Mesenchymal stem cell (in vitro differentiated cells and primary cell): ENCODE data around the gene ZNF546.

Experiments used
- DNase-seq: peaks from one replicate; pipeline ENCODE4 v3.0.0-alpha.2; 2013
- H2AFZ ChIP-seq: one replicate; pipeline ENCODE4 v1.6.1; 2013; ENCODE audit warnings: low read depth, mild to moderate bottlenecking, control low read depth, inconsistent platforms, low read length, moderate library complexity
- H2AK5ac ChIP-seq: 2 replicates; pipeline ENCODE4 v1.6.1; 2013; ENCODE audit warnings: low read length, moderate library complexity, mild to moderate bottlenecking, inconsistent platforms; ENCODE audit not compliant: severe bottlenecking
- H2BK120ac ChIP-seq: one replicate; pipeline ENCODE4 v1.6.1; 2013; ENCODE audit warnings: low read depth, mild to moderate bottlenecking, inconsistent platforms, low read length, moderate library complexity
- H2BK12ac ChIP-seq, 2 experiments: one replicate each; pipeline ENCODE4 v1.6.1; 2013; ENCODE audit warnings: inconsistent platforms in 2 of 2, low read length in 2 of 2, mild to moderate bottlenecking in 2 of 2, moderate library complexity in 2 of 2, control low read depth in 1 of 2
- H2BK15ac ChIP-seq: one replicate; pipeline ENCODE4 v1.6.1; 2013; ENCODE audit warnings: mild to moderate bottlenecking, low read depth, inconsistent platforms; ENCODE audit not compliant: poor library complexity, severe bottlenecking
- H2BK5ac ChIP-seq: 2 replicates; pipeline ENCODE4 v1.6.1; 2013; ENCODE audit warnings: low read depth, mild to moderate bottlenecking, low read length, control low read depth, inconsistent platforms; ENCODE audit not compliant: poor library complexity, severe bottlenecking
- H3K14ac ChIP-seq, 2 experiments: one replicate each; pipeline ENCODE4 v1.6.1; 2013; ENCODE audit warnings: inconsistent platforms in 2 of 2, low read length in 2 of 2, control low read depth in 1 of 2, mild to moderate bottlenecking in 1 of 2, moderate library complexity in 1 of 2
- H3K18ac ChIP-seq, 2 experiments: one replicate each; pipeline ENCODE4 v1.6.1; 2013; ENCODE audit warnings: inconsistent platforms in 2 of 2, low read length in 2 of 2, control low read depth in 1 of 2, low read depth in 1 of 2, mild to moderate bottlenecking in 1 of 2
- H3K23ac ChIP-seq, 2 experiments: one replicate each; pipeline ENCODE4 v1.6.1; 2013; ENCODE audit warnings: inconsistent platforms in 2 of 2, low read length in 2 of 2, mild to moderate bottlenecking in 2 of 2, moderate library complexity in 2 of 2, control low read depth in 1 of 2
- H3K27ac ChIP-seq: 2 replicates; pipeline ENCODE4 v1.5.1; 2013; ENCODE audit warnings: mild to moderate bottlenecking, moderate library complexity, low read length, control low read depth, inconsistent platforms; ENCODE audit not compliant: poor library complexity, severe bottlenecking
- H3K27me3 ChIP-seq, 2 experiments: 2 replicates each; pipeline versions ENCODE4 v1.6.1 to v1.7.0; 2013; ENCODE audit warnings: low read length in 2 of 2, mild to moderate bottlenecking in 2 of 2, moderate library complexity in 2 of 2, control low read depth in 1 of 2, inconsistent platforms in 1 of 2; ENCODE audit not compliant: control insufficient read depth in 1 of 2, insufficient read depth in 1 of 2
- H3K36me3 ChIP-seq, 2 experiments: 2 replicates each; pipeline versions ENCODE4 v1.6.1 to v1.7.0; 2013; ENCODE audit warnings: low read length in 2 of 2, control low read depth in 1 of 2, inconsistent platforms in 1 of 2, low read depth in 1 of 2, mild to moderate bottlenecking in 1 of 2; ENCODE audit not compliant: insufficient read depth in 2 of 2, control insufficient read depth in 1 of 2
- H3K4ac ChIP-seq, 2 experiments: one replicate each; pipeline ENCODE4 v1.6.1; 2013; ENCODE audit warnings: inconsistent platforms in 2 of 2, low read length in 2 of 2, mild to moderate bottlenecking in 2 of 2, moderate library complexity in 2 of 2, control low read depth in 1 of 2, low read depth in 1 of 2
- H3K4me1 ChIP-seq: 2 replicates; pipeline ENCODE4 v1.6.1; 2013; ENCODE audit warnings: low read depth, low read length, control low read depth; ENCODE audit not compliant: control insufficient read depth, insufficient read depth
- H3K4me2 ChIP-seq: 2 replicates; pipeline ENCODE4 v1.6.1; 2013; ENCODE audit warnings: low read length, mild to moderate bottlenecking, inconsistent platforms; ENCODE audit not compliant: poor library complexity, severe bottlenecking
- H3K4me3 ChIP-seq, 2 experiments: 2 replicates each; pipeline versions ENCODE4 v1.5.1 to v1.7.0; 2013; ENCODE audit warnings: low read length in 2 of 2, mild to moderate bottlenecking in 2 of 2, control low read depth in 1 of 2, low read depth in 1 of 2; ENCODE audit not compliant: insufficient read depth in 1 of 2
- H3K79me1 ChIP-seq: replicated peaks from 2 replicates; pipeline ENCODE4 v1.6.1; 2013; ENCODE audit warnings: mild to moderate bottlenecking, control low read depth, low read length, inconsistent platforms; ENCODE audit not compliant: poor library complexity, severe bottlenecking
- H3K9ac ChIP-seq: 2 replicates; pipeline ENCODE4 v1.7.0; 2013; ENCODE audit warnings: mild to moderate bottlenecking, low read length, moderate library complexity
- H3K9me3 ChIP-seq: 2 replicates; pipeline ENCODE4 v1.7.0; 2013; ENCODE audit warnings: mild to moderate bottlenecking, low read length; ENCODE audit not compliant: control insufficient read depth
- H4K8ac ChIP-seq: one replicate; pipeline ENCODE4 v1.6.1; 2013; ENCODE audit warnings: inconsistent platforms, mild to moderate bottlenecking, low read length, moderate library complexity
- H4K91ac ChIP-seq: one replicate; pipeline ENCODE4 v1.6.1; 2013; ENCODE audit warnings: mild to moderate bottlenecking, low read length, inconsistent platforms
- WGBS: methylation state at CpG from one replicate; pipeline ENCODE4 v1.1.7; 2013; ENCODE audit warnings: mixed read lengths; 5-methylcytosine and 5-hydroxymethylcytosine counted together

Gene ZNF546

DNA sequence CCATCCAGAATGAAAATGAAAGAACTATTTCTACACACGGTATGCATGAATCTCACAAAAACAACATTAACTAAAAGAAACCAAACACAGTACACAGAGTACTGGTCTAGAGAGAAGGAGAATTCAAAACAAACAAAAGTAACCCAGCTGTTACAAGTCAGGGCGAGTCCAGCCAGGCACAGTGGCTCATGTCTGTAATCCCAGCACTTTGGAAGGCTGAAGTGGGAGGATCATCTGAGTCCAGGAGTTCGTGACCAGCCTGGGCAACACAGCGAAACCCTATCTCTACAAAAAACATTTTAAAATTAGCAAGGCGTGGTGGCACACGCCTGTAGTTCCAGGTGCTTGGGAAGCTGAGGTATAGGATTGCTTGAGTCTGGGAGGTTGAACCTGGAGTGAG, 27.6 kb upstream of the ZNF546 start:
- no peak overlapping the region for H2BK12ac ChIP-seq
- peaks cover 17 to 24% of the 10 kb centered on the region in 2 experiments for H3K36me3 ChIP-seq
- H2BK5ac ChIP-seq: no peak overlapping the region
- H2AFZ ChIP-seq: no peak overlapping the region
- no peak overlapping the region for H4K91ac ChIP-seq
- peaks cover 11% of the 10 kb centered on the region for H3K4me1 ChIP-seq
- peak overlapping the region; percentile 29 for H3K27ac ChIP-seq
- H4K8ac ChIP-seq: no peak overlapping the region
- 86% methylated on average over 4 of the region's 6 CpGs for WGBS
- DNase-seq: peak; percentile 20
- no peak overlapping the region for H3K4me3 ChIP-seq
- H3K4ac ChIP-seq: no peak overlapping the region
- H3K4me2 ChIP-seq: no peak overlapping the region
- H2BK15ac ChIP-seq: peak overlapping the region; percentile 74
- no peaks in the 10 kb centered on the region for H3K9me3 ChIP-seq
- H3K23ac ChIP-seq: no peak overlapping the region
- H3K27me3 ChIP-seq: no peaks in the 10 kb centered on the region
- no peak overlapping the region for H3K18ac ChIP-seq
- H2AK5ac ChIP-seq: no peak overlapping the region
- no peak overlapping the region for H2BK120ac ChIP-seq
- no peak overlapping the region for H3K14ac ChIP-seq
- peaks cover 7% of the 10 kb centered on the region for H3K79me1 ChIP-seq
- no peak overlapping the region for H3K9ac ChIP-seq

DNA sequence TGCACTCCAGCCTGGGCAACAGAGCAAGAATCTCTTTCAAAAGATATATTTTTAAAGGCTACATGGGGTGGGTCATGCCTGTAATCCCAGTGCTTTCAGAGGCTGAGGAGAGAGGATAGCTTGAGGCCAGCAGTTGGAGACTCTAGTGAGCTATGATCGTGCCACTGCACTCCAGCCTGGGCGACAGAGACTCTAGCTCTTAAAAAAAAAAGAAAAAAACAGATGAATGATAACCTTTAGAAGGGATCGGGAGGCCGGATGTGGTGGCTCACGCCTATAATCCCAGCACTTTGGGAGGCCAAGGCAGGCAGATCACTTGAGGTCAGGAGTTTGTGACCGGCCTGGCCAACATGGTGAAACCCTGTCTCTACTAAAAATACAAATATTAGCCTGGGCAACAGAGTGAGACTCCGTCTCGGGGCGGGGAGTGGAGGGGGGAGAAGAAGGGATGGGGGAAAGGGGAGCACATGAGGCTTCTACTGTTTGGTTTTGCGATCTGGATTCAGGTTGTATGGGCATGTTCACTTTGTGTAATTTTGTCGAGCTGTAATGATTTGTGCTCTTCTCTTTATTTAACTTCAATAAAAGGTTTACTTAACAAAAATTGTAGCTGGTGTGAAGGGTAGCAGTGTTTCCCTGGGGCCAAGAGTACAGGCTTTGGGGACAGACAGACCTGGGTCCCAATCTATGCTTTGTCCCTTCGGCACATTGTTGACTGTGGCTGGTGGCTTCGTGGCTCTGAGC, 27.0 kb upstream of the ZNF546 start:
- peak overlapping the region; percentile 100 for H3K9ac ChIP-seq
- H3K4me1 ChIP-seq: peaks cover 11% of the 10 kb centered on the region
- peaks cover 13% of the 10 kb centered on the region for H3K79me1 ChIP-seq
- H2BK15ac ChIP-seq: peak overlapping the region; percentile 74
- 90% methylated on average over 10 of the region's 13 CpGs for WGBS
- H4K8ac ChIP-seq: peak overlapping the region; percentile 85
- no peak overlapping the region for H3K23ac ChIP-seq
- peak overlapping the region; percentile 25 for H2BK5ac ChIP-seq
- H3K4ac ChIP-seq: peak overlapping the region in 1 of 2 experiments; percentile 57
- no peaks in the 10 kb centered on the region for H3K27me3 ChIP-seq
- peak overlapping the region in 1 of 2 experiments; percentile 12 for H2BK12ac ChIP-seq
- H3K18ac ChIP-seq: peak overlapping the region in 1 of 2 experiments; percentile 85
- peak overlapping the region; percentile 29 for H3K27ac ChIP-seq
- peak overlapping the region in 1 of 2 experiments; percentile 46 for H3K14ac ChIP-seq
- H3K4me3 ChIP-seq: peak overlapping the region; percentile 65 to 94
- peaks cover 23 to 29% of the 10 kb centered on the region in 2 experiments for H3K36me3 ChIP-seq
- peak overlapping the region; percentile 75 for H3K4me2 ChIP-seq
- peak overlapping the region; percentile 47 for H4K91ac ChIP-seq
- no peak overlapping the region for H2AK5ac ChIP-seq
- no peaks in the 10 kb centered on the region for H3K9me3 ChIP-seq
- H2AFZ ChIP-seq: peak overlapping the region; percentile 68
- H2BK120ac ChIP-seq: peak overlapping the region; percentile 39
- DNase-seq: no peak

DNA sequence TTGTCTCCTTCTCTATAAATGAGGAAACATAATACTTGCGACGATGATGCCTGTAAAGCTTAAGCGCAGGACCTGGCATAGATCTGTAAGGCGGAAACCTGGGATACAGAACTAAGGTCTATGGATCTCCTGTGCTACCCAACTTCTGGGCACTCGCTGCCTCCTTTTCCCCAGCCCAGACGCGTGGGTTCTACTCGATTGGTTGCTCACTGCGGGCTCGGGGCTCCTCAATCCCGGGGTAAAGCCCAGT, 26.5 kb upstream of the ZNF546 start:
- Histone ChIP-seq H3K9ac (peak overlapping the region; percentile 100), H4K8ac (peak overlapping the region; percentile 85), H2BK15ac (no peak overlapping the region), H2BK5ac (peak overlapping the region; percentile 25), H3K27me3 (no peaks in the 10 kb centered on the region), H3K9me3 (no peaks in the 10 kb centered on the region), H3K4ac (peak overlapping the region; percentile 57 to 74), H3K23ac (peak overlapping the region in 1 of 2 experiments; percentile 34), H3K4me3 (peak overlapping the region; percentile 65 to 94), H3K4me1 (peaks cover 11% of the 10 kb centered on the region), H3K27ac (peak overlapping the region; percentile 75), H3K79me1 (peaks cover 13% of the 10 kb centered on the region), H3K18ac (peak overlapping the region; percentile 85), H2BK120ac (peak overlapping the region; percentile 39), H4K91ac (peak overlapping the region; percentile 47), H3K14ac (peak overlapping the region in 1 of 2 experiments; percentile 76), H2AFZ (peak overlapping the region; percentile 68), H3K36me3 (peaks cover 23 to 34% of the 10 kb centered on the region in 2 experiments), H2BK12ac (peak overlapping the region in 1 of 2 experiments; percentile 12), H2AK5ac (no peak overlapping the region), H3K4me2 (peak overlapping the region; percentile 75)
- WGBS: 24% methylated on average over 11 of the region's 11 CpGs
- no peak for DNase-seq

DNA sequence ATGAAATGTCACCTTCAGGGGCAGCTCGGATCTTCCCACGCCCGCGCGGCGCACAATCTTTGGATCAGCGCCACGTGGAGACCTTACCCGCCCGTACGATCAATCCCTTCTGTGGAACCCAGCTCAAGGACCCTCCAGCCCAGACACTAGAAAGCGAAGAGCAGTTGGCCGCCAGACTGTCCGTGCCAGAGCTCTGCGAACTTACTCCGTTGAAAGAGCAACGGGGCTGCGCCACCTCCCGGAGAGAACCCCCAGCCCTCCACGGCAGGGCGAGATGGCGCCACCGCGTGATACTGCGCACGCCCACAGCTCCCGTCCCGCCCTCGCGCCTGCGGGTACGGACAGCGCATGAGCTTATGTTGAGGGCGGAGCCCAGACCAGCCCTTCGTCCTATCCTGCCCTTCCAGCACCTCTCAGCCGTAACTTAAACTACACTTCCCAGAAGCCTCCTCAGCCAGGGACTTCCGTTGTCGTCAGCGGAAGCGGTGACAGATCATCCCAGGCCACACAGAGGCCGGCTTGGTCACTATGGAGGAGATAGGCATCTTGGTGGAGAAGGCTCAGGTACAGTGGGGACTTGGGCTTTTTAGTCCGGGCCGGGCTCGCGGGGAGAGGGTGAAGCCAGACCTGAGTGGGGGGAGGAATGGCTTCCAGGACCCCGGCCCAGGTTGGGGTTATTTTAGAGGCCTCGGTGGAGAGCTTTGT, 26.0 kb upstream of the ZNF546 start, which contains the start of gene PSMC4:
Gene PSMC4, plus strand, starts transcription at position 491 of the 705 bp plus-strand sequence. Its CDS starts 38 bp downstream, at position 529.
- peak; percentile 99 for DNase-seq
- H4K8ac ChIP-seq: peak within 1 kb of the TSS; percentile 85
- H3K36me3 ChIP-seq: peaks cover 23 to 39% of the 10 kb centered on the region in 2 experiments
- no peaks in the 10 kb centered on the region for H3K9me3 ChIP-seq
- H2BK120ac ChIP-seq: peak within 1 kb of the TSS; percentile 39
- H3K27me3 ChIP-seq: no peaks in the 10 kb centered on the region
- under 1% methylated on average over 37 of the region's 47 CpGs for WGBS
- peaks cover 11% of the 10 kb centered on the region for H3K4me1 ChIP-seq
- peaks cover 15% of the 10 kb centered on the region for H3K79me1 ChIP-seq
- peak within 1 kb of the TSS; percentile 100 for H3K9ac ChIP-seq
- peak within 1 kb of the TSS; percentile 25 for H2BK5ac ChIP-seq
- peak within 1 kb of the TSS; percentile 47 for H4K91ac ChIP-seq
- H3K27ac ChIP-seq: peak within 1 kb of the TSS; percentile 75
- H2BK12ac ChIP-seq: peak within 1 kb of the TSS in 1 of 2 experiments; percentile 12
- peak within 1 kb of the TSS; percentile 68 for H2AFZ ChIP-seq
- H3K4me2 ChIP-seq: peak within 1 kb of the TSS; percentile 93
- H3K4ac ChIP-seq: peak within 1 kb of the TSS; percentile 57 to 78
- H2AK5ac ChIP-seq: peak within 1 kb of the TSS; percentile 37
- peak within 1 kb of the TSS in 1 of 2 experiments; percentile 76 for H3K14ac ChIP-seq
- H2BK15ac ChIP-seq: no peak within 1 kb of the TSS
- H3K4me3 ChIP-seq: peak within 1 kb of the TSS; percentile 74 to 94
- H3K23ac ChIP-seq: peak within 1 kb of the TSS in 1 of 2 experiments; percentile 34
- H3K18ac ChIP-seq: peak within 1 kb of the TSS; percentile 85
